Ovary (tissue), 3 donors: ENCODE measurements around the gene RIMS1.

ENCODE experiments used
- CTCF ChIP-seq, 3 donors: fragments of 450-650 bp in 2 of 3; fragments of 200-600 bp in 1 of 3; IDR thresholded peaks; one replicate each; pipeline versions ENCODE4 v1.5.1 to v1.8.0; 2016 to 2022; ENCODE audit warnings: antibody characterized with exemption in 3 of 3, mild to moderate bottlenecking in 1 of 3
- EP300 ChIP-seq: sonication (generic); formaldehyde crosslinking; IDR thresholded peaks from one replicate; pipeline ENCODE4 v1.6.1; 2017; ENCODE audit warnings: antibody characterized with exemption
- POLR2A ChIP-seq: fragments of 450-650 bp; IDR thresholded peaks from one replicate; pipeline ENCODE4 v1.6.1; 2017; ENCODE audit warnings: antibody characterized with exemption, mild to moderate bottlenecking, moderate library complexity
- donor health status: DM: no; HTN: no; CAD: no.

- TF ChIP-seq CTCF (IDR thresholded peaks at IDR 0.05), result no peak
- no peak for TF ChIP-seq POLR2A
- no peak for TF ChIP-seq EP300
Observed at GRCh38 chr6:72238021-72238420, 351.7 kb downstream of the RIMS1 start.
